Activated T-cell treated with anti-CD3 and anti-CD28 coated beads, Interleukin-2, amount 50 U/mL, for 24 hours (primary cell): ENCODE results near the gene CYP2D6.
A peak's percentile ranks its signal among the peaks of the same experiment; 100 is the strongest.

ENCODE experiments used
- DNase-seq: peaks from one replicate; pipeline ENCODE4 v3.0.0-alpha.2; 2020
- H3K27ac Mint-ChIP-seq: 2 replicates; pipeline ENCODE4 v1.8.0; 2020; ENCODE audit warnings: mild to moderate bottlenecking, mixed read lengths
- H3K27me3 Mint-ChIP-seq: 2 replicates; pipeline ENCODE4 v1.8.0; 2020; ENCODE audit warnings: mixed read lengths
- H3K36me3 Mint-ChIP-seq: 2 replicates; pipeline ENCODE4 v1.8.0; 2020; ENCODE audit warnings: low read depth, mixed read lengths
- H3K4me1 Mint-ChIP-seq: 2 replicates; pipeline ENCODE4 v1.8.0; 2020; ENCODE audit warnings: low read depth, mixed read lengths
- H3K4me3 Mint-ChIP-seq: 2 replicates; pipeline ENCODE4 v1.8.0; 2020; ENCODE audit warnings: mild to moderate bottlenecking, moderate library complexity, mixed read lengths
- H3K9me3 Mint-ChIP-seq: 2 replicates; pipeline ENCODE4 v1.8.0; 2020; ENCODE audit warnings: mixed read lengths

CYP2D6 gene

DNA sequence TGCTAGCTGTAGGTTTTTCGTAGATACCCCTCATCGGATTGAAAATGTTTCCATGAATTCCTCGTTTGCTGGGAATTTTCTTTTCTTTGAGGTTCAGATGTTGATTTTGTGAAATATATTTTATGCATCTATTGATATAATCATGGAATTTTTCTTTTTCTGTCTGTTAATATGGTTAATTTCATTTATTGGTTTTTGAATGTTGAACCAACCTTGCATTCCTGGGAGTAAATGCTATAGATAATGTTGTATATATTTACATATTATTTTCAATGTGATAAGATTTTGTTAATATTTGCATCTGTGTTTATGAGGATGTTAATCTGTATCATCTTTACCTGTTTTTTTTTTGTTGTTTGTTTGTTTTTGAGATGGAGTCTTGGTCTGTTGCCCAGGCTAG, 29.4 kb downstream of the CYP2D6 start:
- H3K27ac Mint-ChIP-seq = no peak overlapping the region
- no peaks in the 10 kb centered on the region for H3K4me1 Mint-ChIP-seq
- H3K9me3 Mint-ChIP-seq = peaks cover 15% of the 10 kb centered on the region
- no peak overlapping the region for H3K4me3 Mint-ChIP-seq
- DNase-seq = no peak
- peaks cover 60% of the 10 kb centered on the region for H3K36me3 Mint-ChIP-seq
- H3K27me3 Mint-ChIP-seq = no peaks in the 10 kb centered on the region

DNA sequence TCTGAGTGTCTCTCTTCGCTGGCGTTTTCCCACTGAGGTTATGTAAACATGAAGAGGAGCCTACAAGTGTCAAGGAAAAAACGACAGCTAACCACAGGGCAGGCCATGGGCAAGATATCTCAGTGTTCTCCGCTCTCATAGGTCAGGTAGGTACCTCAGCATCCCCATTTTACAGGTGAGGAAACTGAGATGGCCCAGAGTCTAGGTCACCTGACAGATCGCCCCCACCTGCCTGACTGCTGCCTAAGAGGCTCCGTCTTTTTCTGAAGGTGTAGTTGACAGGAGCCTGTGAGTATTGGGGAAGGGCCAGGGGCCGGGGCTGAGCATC, 39.2 kb downstream of the CYP2D6 start:
- peaks cover 35% of the 10 kb centered on the region for H3K4me1 Mint-ChIP-seq
- no peak for DNase-seq
- no peaks in the 10 kb centered on the region for H3K27me3 Mint-ChIP-seq
- H3K4me3 Mint-ChIP-seq = peak overlapping the region; percentile 98
- peak overlapping the region; percentile 100 for H3K27ac Mint-ChIP-seq
- peaks cover 43% of the 10 kb centered on the region for H3K36me3 Mint-ChIP-seq
- H3K9me3 Mint-ChIP-seq = no peaks in the 10 kb centered on the region

GRCh38 chr22:42090596-42091454, 39.8 kb downstream of the CYP2D6 start, which contains the start of gene NDUFA6:
Gene NDUFA6 (minus strand): TSS chr22:42090772. CDS start chr22:42090744, 28 bp downstream.
- Mint-ChIP-seq H3K9me3 (no peaks in the 10 kb centered on the region), H3K36me3 (peaks cover 49% of the 10 kb centered on the region), H3K4me3 (peak within 1 kb of the TSS; percentile 98), H3K4me1 (peaks cover 37% of the 10 kb centered on the region), H3K27ac (peak within 1 kb of the TSS; percentile 100), H3K27me3 (no peaks in the 10 kb centered on the region)
- DNase-seq = peak; percentile 97

DNA sequence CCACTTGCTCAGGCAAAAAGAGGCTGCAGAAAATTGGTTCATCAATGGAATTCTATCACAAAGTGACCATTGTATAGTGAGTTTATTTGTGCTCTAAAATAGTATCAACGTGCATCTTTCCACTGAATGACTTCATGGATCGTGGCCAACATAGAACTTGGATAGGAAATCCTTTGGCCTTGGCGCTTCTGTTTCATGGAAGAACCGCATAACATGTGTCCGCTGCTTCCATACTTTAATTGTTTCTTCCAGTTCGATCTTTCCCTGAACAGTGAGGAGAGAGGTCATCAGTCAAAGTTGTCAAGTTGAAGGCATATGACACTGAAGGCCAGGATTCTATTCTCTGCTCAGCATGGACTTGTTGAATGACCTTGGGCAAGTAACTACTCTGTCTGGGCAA, 44.6 kb downstream of the CYP2D6 start:
- H3K4me3 Mint-ChIP-seq = no peak overlapping the region
- H3K4me1 Mint-ChIP-seq = peaks cover 37% of the 10 kb centered on the region
- DNase-seq = no peak
- H3K27ac Mint-ChIP-seq = peak overlapping the region; percentile 76
- no peaks in the 10 kb centered on the region for H3K9me3 Mint-ChIP-seq
- peaks cover 79% of the 10 kb centered on the region for H3K36me3 Mint-ChIP-seq
- no peaks in the 10 kb centered on the region for H3K27me3 Mint-ChIP-seq

- Mint-ChIP-seq H3K4me1 (peaks cover 47% of the 10 kb centered on the region), H3K9me3 (no peaks in the 10 kb centered on the region), H3K4me3 (no peak overlapping the region), H3K36me3 (peaks cover 79% of the 10 kb centered on the region), H3K27ac (peak overlapping the region; percentile 57), H3K27me3 (no peaks in the 10 kb centered on the region)
- no peak for DNase-seq
Measured at GRCh38 chr22:42084874-42085273, 45.7 kb downstream of the CYP2D6 start.

- DNase-seq = no peak
- H3K4me3 Mint-ChIP-seq = no peak overlapping the region
- no peaks in the 10 kb centered on the region for H3K9me3 Mint-ChIP-seq
- peaks cover 69% of the 10 kb centered on the region for H3K36me3 Mint-ChIP-seq
- peaks cover 45% of the 10 kb centered on the region for H3K4me1 Mint-ChIP-seq
- H3K27me3 Mint-ChIP-seq = no peaks in the 10 kb centered on the region
- H3K27ac Mint-ChIP-seq = no peak overlapping the region
Measured at GRCh38 chr22:42083119-42083518, 47.5 kb downstream of the CYP2D6 start.

GRCh38 chr22:42080287-42080686, 50.3 kb downstream of the CYP2D6 start:
- Mint-ChIP-seq H3K9me3 (no peaks in the 10 kb centered on the region), H3K4me1 (peaks cover 41% of the 10 kb centered on the region), H3K4me3 (peak overlapping the region; percentile 96), H3K36me3 (peaks cover 48% of the 10 kb centered on the region), H3K27me3 (no peaks in the 10 kb centered on the region), H3K27ac (peak overlapping the region; percentile 99)
- no peak for DNase-seq

GRCh38 chr22:42079319-42080251, 51.0 kb downstream of the CYP2D6 start, which contains the start of gene SMDT1:
Gene SMDT1 (plus strand): TSS chr22:42079700. CDS start chr22:42079769, 69 bp downstream.
- Mint-ChIP-seq H3K4me3 (peak within 1 kb of the TSS; percentile 96), H3K27ac (peak within 1 kb of the TSS; percentile 99), H3K36me3 (peaks cover 41% of the 10 kb centered on the region), H3K27me3 (no peaks in the 10 kb centered on the region), H3K4me1 (peaks cover 46% of the 10 kb centered on the region), H3K9me3 (no peaks in the 10 kb centered on the region)
- peak; percentile 98 for DNase-seq

DNA sequence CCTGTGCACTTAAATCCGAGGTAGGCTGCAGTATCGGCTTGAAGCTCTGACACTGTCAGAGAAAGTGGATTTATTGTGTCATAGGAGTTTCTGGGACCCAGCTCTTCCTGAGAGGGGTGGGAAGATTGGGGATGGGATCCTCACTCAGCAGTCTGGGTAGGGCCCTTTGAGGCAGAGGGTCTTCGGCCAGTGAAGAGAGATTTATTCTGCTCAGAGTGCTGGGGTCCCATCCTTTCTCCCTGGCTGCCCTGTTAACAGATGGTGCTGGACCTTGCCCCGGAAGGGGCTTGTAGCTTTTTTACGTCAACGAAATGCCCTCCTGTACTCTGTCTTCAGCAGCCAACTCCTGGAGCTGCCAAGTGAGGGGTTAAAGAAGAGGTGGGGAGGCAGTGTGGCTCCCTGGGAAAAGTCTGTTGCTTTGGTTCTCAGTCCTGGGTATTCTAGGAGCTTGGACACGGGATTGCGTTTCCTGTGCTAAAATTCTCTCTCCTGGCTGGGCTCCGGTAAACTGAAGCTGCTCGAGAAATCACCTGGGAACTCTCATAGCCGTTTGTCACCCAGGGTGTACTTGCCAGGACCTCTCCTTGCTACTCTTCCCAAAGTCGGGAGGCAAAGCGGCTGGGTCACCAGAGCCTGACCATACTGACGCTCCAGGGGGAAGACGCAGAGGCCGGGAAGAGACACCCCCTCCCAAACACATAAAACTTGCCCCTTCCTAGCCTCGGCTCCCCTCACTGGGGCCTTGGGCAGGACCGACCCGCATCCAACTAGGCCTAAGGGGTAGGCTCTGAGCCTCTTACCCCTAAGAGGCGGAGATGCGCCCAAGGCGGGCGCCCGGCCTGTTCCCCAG, 51.9 kb downstream of the CYP2D6 start:
- Mint-ChIP-seq H3K4me1 (peaks cover 44% of the 10 kb centered on the region), H3K36me3 (peaks cover 32% of the 10 kb centered on the region), H3K27me3 (no peaks in the 10 kb centered on the region), H3K27ac (peak overlapping the region; percentile 99), H3K9me3 (no peaks in the 10 kb centered on the region), H3K4me3 (peak overlapping the region; percentile 96)
- DNase-seq = no peak

DNA sequence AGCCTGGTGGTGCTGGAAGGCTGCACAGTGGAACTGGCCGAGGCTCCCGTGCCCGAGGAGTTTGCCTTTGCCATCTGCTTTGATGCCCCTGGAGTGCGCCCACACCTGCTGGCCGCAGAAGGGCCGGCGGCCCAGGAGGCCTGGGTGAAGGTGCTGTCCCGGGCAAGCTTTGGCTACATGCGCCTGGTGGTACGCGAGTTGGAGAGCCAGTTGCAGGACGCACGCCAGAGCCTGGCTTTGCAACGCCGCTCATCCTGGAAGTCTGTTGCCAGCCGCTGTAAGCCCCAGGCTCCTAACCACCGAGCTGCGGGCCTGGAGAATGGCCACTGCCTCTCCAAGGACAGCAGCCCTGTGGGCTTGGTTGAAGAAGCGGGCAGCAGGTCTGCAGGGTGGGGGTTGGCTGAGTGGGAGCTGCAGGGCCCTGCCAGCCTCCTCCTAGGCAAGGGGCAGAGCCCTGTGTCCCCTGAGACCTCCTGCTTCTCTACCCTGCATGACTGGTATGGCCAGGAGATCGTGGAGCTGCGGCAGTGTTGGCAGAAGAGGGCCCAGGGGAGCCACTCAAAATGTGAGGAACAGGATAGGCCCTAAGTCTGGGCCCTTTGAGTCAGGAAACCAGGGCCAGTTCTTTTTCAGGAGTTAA, 53.0 kb downstream of the CYP2D6 start:
- H3K4me3 Mint-ChIP-seq = no peak overlapping the region

DNA sequence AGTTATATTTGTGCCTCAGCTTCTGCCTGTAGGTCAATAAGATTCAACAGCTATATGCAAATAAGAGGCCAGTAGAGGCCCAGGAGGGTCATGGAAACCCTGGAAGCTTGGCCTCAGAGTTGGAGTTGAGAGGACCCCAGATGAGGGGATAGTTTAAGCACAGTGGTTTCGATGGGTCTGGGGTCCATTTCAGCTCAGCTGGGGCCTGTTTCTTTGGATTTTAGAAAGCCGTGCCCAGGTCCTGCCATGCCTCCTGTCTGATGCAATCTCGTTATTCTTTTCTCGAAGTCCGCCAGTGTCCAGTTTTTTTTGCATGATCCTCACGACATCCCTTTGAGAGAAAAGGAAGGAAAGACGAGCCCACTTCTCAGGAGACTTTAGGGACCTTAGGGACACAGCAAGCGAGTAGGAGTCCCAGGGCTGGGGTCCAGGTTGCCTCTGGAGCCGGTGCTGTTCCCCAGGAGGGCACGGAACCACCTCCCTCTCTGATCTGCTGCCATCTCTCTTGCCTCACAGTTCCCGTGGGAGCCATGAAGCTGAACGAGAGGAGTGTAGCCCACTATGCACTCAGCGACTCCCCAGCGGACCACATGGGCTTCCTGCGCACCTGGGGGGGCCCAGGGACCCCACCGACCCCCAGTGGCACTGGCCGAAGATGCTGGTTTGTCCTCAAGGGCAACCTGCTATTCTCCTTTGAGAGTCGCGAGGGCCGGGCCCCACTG, 53.7 kb downstream of the CYP2D6 start:
- Mint-ChIP-seq H3K4me3 (no peak overlapping the region), H3K27me3 (no peaks in the 10 kb centered on the region), H3K9me3 (no peaks in the 10 kb centered on the region), H3K4me1 (peaks cover 46% of the 10 kb centered on the region), H3K36me3 (peaks cover 15% of the 10 kb centered on the region), H3K27ac (no peak overlapping the region)
- peak; percentile 25 for DNase-seq

More for the DNA sequence above, 53.0 kb downstream of the CYP2D6 start:
- Mint-ChIP-seq H3K27ac (no peak overlapping the region), H3K9me3 (no peaks in the 10 kb centered on the region), H3K36me3 (peaks cover 22% of the 10 kb centered on the region), H3K27me3 (no peaks in the 10 kb centered on the region), H3K4me1 (peaks cover 50% of the 10 kb centered on the region)
- DNase-seq = no peak
